Measurements from ENCODE around the gene DDB1. TPM values are rescaled to one million over a fixed set of nuclear protein-coding genes. Genes with fewer than 3 reads are reported as not detected.

DDB1 gene
- polyA plus RNA-seq, 3 donors: 227 to 256 (median 230) TPM

- DNase-seq (ENCODE audit: extremely low read depth in 1 of 11, low read depth in 9 of 11, low spot score in 4 of 11): no peak
Measured at GRCh38 chr11:61361237-61361740, 28.4 kb upstream of the DDB1 start.

- no peak for DNase-seq (ENCODE audit: extremely low read depth in 1 of 11, low read depth in 9 of 11, low spot score in 4 of 11)
Measured at GRCh38 chr11:61359516-61359915, 26.6 kb upstream of the DDB1 start.

- no peak for DNase-seq (ENCODE audit: extremely low read depth in 1 of 11, low read depth in 9 of 11, low spot score in 4 of 11)
Measured at GRCh38 chr11:61358566-61358965, 25.7 kb upstream of the DDB1 start.

- no peak for DNase-seq (ENCODE audit: extremely low read depth in 1 of 11, low read depth in 9 of 11, low spot score in 4 of 11)
Measured at GRCh38 chr11:61357894-61358239, 25.0 kb upstream of the DDB1 start.

GRCh38 chr11:61357233-61357893, 24.5 kb upstream of the DDB1 start:
- DNase-seq (ENCODE audit: extremely low read depth in 1 of 11, low read depth in 9 of 11, low spot score in 4 of 11): no peak

GRCh38 chr11:61356706-61357105, 23.8 kb upstream of the DDB1 start:
- no peak for DNase-seq (ENCODE audit: extremely low read depth in 1 of 11, low read depth in 9 of 11, low spot score in 4 of 11)

- DNase-seq (ENCODE audit: extremely low read depth in 1 of 11, low read depth in 9 of 11, low spot score in 4 of 11): no peak
Measured at GRCh38 chr11:61354208-61354607, 21.3 kb upstream of the DDB1 start.

- DNase-seq (ENCODE audit: extremely low read depth in 1 of 11, low read depth in 9 of 11, low spot score in 4 of 11): no peak
Measured at GRCh38 chr11:61353131-61354067, 20.5 kb upstream of the DDB1 start.

- no peak for DNase-seq (ENCODE audit: extremely low read depth in 1 of 11, low read depth in 9 of 11, low spot score in 4 of 11)
Measured at GRCh38 chr11:61352038-61352437, 19.1 kb upstream of the DDB1 start.

GRCh38 chr11:61350803-61351202, 17.9 kb upstream of the DDB1 start:
- no peak for DNase-seq (ENCODE audit: extremely low read depth in 1 of 11, low read depth in 9 of 11, low spot score in 4 of 11)

GRCh38 chr11:61350336-61350735, 17.4 kb upstream of the DDB1 start:
- DNase-seq (ENCODE audit: extremely low read depth in 1 of 11, low read depth in 9 of 11, low spot score in 4 of 11): no peak

- DNase-seq (ENCODE audit: extremely low read depth in 1 of 11, low read depth in 9 of 11, low spot score in 4 of 11): no peak
Measured at GRCh38 chr11:61349916-61350315, 17.0 kb upstream of the DDB1 start.

GRCh38 chr11:61349189-61349751, 16.4 kb upstream of the DDB1 start:
- no peak for DNase-seq (ENCODE audit: extremely low read depth in 1 of 11, low read depth in 9 of 11, low spot score in 4 of 11)

- no peak for DNase-seq (ENCODE audit: extremely low read depth in 1 of 11, low read depth in 9 of 11, low spot score in 4 of 11)
Measured at GRCh38 chr11:61347916-61348461, 15.1 kb upstream of the DDB1 start.

GRCh38 chr11:61345954-61346843, 13.3 kb upstream of the DDB1 start:
- no peak for DNase-seq (ENCODE audit: extremely low read depth in 1 of 11, low read depth in 9 of 11, low spot score in 4 of 11)

GRCh38 chr11:61345170-61345610, 12.3 kb upstream of the DDB1 start:
- DNase-seq (ENCODE audit: extremely low read depth in 1 of 11, low read depth in 9 of 11, low spot score in 4 of 11): no peak

GRCh38 chr11:61343792-61344745, 11.2 kb upstream of the DDB1 start:
- DNase-seq (ENCODE audit: extremely low read depth in 1 of 11, low read depth in 9 of 11, low spot score in 4 of 11): no peak
